Neural crest cell (in vitro differentiated cells): ENCODE measurements around the gene SLC17A3. TPM values are rescaled to one million over a fixed set of nuclear protein-coding genes. Genes with fewer than 3 reads are reported as not detected.

Experiments
- DNase-seq: peaks from one replicate; pipeline ENCODE4 v3.0.0; 2021; ENCODE audit warnings: low read depth, mixed read lengths, low spot score
- H3K27ac Mint-ChIP-seq: one replicate; pipeline ENCODE4 v1.8.0; 2021; ENCODE audit warnings: mild to moderate bottlenecking, mixed read lengths; ENCODE audit not compliant: unreplicated experiment
- H3K27me3 Mint-ChIP-seq: 2 replicates; pipeline ENCODE4 v1.8.0; 2021; ENCODE audit warnings: low read depth, mild to moderate bottlenecking, mixed read lengths
- H3K36me3 Mint-ChIP-seq: 2 replicates; pipeline ENCODE4 v1.8.0; 2021; ENCODE audit warnings: low read depth, mild to moderate bottlenecking, mixed read lengths
- H3K4me1 Mint-ChIP-seq: 2 replicates; pipeline ENCODE4 v1.8.0; 2021; ENCODE audit warnings: mixed read lengths
- H3K4me3 Mint-ChIP-seq: one replicate; pipeline ENCODE4 v1.8.0; 2021; ENCODE audit warnings: mild to moderate bottlenecking, mixed read lengths
- H3K9me3 Mint-ChIP-seq: 2 replicates; pipeline ENCODE4 v1.8.0; 2021; ENCODE audit warnings: mixed read lengths
- total RNA-seq: library from RNA; stranded (reverse); gene quantifications from 2 replicates; pipeline ENCODE4 v1.2.1, GENCODE V29; 2021
- TF ChIP-seq, protein P1 (sequence below): fragments of 200-600 bp; sonication (generic); conservative IDR thresholded peaks from 2 replicates; pipeline ENCODE4 v1.5.0; 2021; ENCODE audit warnings: antibody characterized with exemption, mild to moderate bottlenecking

Gene SLC17A3
- total RNA-seq, 1 donor from 2014 or later: not detected

DNA sequence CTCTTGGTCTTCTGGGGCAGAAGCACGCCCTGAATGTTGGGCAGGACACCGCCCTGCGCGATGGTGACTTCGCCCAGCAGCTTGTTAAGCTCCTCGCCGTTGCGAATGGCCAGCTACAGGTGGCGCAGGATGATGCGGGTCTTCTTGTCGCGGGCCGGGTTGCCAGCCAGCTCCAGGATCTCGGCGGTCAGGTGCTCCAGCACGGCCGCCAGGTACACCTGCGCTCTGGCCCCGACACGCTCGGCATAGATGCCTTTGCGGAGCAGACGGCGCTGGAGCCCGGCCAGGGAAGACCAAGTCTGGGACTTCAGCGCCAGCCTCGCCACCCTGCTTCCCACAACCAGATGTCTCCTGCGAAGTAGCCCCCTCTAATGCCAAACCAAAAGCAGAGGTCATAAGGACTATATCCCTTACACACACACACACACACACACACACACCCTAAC, 8.0 kb upstream of the SLC17A3 start:
- no peak for DNase-seq
- no peaks in the 10 kb centered on the region for H3K9me3 Mint-ChIP-seq
- TF ChIP-seq, protein P1, sequence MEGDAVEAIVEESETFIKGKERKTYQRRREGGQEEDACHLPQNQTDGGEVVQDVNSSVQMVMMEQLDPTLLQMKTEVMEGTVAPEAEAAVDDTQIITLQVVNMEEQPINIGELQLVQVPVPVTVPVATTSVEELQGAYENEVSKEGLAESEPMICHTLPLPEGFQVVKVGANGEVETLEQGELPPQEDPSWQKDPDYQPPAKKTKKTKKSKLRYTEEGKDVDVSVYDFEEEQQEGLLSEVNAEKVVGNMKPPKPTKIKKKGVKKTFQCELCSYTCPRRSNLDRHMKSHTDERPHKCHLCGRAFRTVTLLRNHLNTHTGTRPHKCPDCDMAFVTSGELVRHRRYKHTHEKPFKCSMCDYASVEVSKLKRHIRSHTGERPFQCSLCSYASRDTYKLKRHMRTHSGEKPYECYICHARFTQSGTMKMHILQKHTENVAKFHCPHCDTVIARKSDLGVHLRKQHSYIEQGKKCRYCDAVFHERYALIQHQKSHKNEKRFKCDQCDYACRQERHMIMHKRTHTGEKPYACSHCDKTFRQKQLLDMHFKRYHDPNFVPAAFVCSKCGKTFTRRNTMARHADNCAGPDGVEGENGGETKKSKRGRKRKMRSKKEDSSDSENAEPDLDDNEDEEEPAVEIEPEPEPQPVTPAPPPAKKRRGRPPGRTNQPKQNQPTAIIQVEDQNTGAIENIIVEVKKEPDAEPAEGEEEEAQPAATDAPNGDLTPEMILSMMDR: no peak
- no peaks in the 10 kb centered on the region for H3K36me3 Mint-ChIP-seq
- H3K27ac Mint-ChIP-seq: no peak overlapping the region
- no peaks in the 10 kb centered on the region for H3K4me1 Mint-ChIP-seq
- peaks cover 7% of the 10 kb centered on the region for H3K27me3 Mint-ChIP-seq
- H3K4me3 Mint-ChIP-seq: no peak overlapping the region

DNA sequence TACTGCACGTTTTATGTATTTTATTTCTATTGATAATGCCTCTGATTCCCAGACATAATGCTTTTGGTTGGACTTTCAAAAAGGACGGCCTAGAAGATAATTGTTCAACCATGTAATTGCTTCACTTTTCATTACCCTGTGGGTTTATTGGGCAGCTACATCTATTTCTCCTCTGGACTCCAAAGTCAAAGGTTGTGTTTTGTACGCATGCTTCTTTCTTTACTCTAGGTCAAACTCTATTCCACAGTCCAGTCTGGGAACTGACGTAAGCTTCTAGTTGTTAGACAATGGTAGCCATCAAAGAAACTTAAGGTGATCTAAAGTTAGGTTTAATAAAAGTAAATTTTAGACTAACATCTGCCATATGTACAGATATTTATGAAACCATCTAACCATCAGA, 6.6 kb upstream of the SLC17A3 start:
- no peak for DNase-seq
- no peak overlapping the region for H3K27ac Mint-ChIP-seq
- no peaks in the 10 kb centered on the region for H3K4me1 Mint-ChIP-seq
- peaks cover 7% of the 10 kb centered on the region for H3K27me3 Mint-ChIP-seq
- no peaks in the 10 kb centered on the region for H3K36me3 Mint-ChIP-seq
- TF ChIP-seq, protein P1: no peak
- no peaks in the 10 kb centered on the region for H3K9me3 Mint-ChIP-seq
- H3K4me3 Mint-ChIP-seq: no peak overlapping the region

DNA sequence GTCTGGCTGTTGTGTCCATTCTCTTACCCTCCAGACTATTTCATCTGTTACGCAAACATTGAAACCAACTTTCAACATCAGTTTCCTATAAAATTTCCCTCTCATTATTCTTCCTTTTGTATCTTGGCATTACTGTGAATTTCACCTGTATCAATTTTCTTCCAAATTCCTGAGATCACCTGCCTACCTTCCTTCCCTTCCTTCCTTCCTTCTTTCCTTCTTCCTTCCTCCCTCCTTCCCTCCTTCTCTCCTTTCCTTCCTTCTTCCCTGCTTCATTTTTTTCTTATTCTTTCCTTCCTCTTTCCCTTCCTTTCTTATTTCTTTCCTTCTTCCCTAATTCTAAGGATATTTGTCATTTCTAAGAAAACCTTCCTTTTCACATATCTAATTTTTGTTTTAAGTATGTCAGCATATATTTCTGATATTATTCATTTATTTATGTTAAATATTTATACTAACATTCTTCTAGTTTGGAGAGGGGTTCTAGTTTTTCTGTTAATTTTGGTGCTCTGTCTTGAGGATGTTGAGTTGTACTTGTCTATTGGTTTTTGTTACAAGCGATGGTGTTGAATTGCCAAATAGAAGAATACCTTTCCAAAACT, 4.8 kb upstream of the SLC17A3 start:
- H3K9me3 Mint-ChIP-seq: no peaks in the 10 kb centered on the region

DNA sequence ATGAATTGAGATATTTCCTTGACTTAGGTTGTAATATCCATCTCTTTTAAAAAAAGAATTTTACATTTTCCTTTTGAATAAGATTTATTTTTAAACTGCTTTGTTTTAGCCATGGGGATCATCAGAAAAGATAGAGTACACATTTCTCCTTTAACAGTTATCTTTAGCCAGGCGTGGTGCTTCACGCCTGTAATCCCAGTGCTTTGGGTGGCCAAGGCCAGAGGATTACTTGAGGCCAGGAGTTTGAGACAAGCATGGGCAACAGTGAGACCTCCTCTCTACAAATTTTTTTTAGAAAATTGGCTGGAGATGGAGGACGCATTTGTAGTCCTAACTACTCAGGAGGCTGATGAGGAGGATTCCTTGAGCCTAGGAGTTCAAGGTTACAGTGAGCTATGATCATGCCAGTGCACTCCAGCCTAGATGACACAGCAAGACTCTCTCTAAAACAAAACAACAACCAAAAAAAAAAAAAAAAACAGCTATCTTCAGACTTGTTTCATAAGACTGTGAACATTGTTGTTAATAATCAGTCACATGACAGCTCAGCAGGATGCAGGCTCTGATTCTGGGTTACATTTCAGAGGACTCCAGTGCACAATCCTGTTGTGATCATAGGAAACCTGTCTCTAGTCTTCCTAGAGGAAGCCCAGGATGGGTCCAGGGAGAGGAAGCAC, 2.0 kb upstream of the SLC17A3 start:
- no peaks in the 10 kb centered on the region for H3K4me1 Mint-ChIP-seq
- H3K36me3 Mint-ChIP-seq: no peaks in the 10 kb centered on the region
- no peak overlapping the region for H3K4me3 Mint-ChIP-seq
- TF ChIP-seq, protein P1: no peak
- DNase-seq: no peak
- H3K27me3 Mint-ChIP-seq: no peaks in the 10 kb centered on the region
- H3K9me3 Mint-ChIP-seq: peaks cover 3% of the 10 kb centered on the region
- no peak overlapping the region for H3K27ac Mint-ChIP-seq

More for the DNA sequence above, 4.8 kb upstream of the SLC17A3 start:
- H3K36me3 Mint-ChIP-seq: no peaks in the 10 kb centered on the region
- no peak overlapping the region for H3K27ac Mint-ChIP-seq
- no peak for DNase-seq
- H3K4me3 Mint-ChIP-seq: no peak overlapping the region
- H3K4me1 Mint-ChIP-seq: no peaks in the 10 kb centered on the region
- peaks cover 7% of the 10 kb centered on the region for H3K27me3 Mint-ChIP-seq
- TF ChIP-seq, protein P1: no peak

DNA sequence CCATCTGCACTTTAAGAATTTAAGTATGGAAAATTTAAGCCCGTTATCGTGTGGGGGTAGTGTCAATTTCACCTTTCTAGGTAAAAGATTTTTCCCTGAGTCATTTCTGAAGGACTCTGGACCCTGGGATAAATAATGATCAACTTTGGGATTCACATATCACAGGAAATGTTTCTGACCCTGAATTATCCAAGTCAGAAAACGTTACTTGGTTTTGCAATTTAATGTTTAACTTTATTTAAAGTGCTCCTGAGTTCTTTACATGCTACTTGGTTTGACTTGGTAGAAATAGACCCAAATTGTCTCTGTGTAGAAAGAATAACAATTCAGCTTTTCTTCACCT, 1.5 kb upstream of the SLC17A3 start:
- Mint-ChIP-seq H3K9me3 (peaks cover 3% of the 10 kb centered on the region), H3K36me3 (no peaks in the 10 kb centered on the region), H3K4me1 (no peaks in the 10 kb centered on the region), H3K27me3 (no peaks in the 10 kb centered on the region), H3K4me3 (no peak overlapping the region), H3K27ac (no peak overlapping the region)
- DNase-seq: no peak
- TF ChIP-seq, protein P1: no peak
